ENCODE data around the gene ST6GALNAC2.

DNA sequence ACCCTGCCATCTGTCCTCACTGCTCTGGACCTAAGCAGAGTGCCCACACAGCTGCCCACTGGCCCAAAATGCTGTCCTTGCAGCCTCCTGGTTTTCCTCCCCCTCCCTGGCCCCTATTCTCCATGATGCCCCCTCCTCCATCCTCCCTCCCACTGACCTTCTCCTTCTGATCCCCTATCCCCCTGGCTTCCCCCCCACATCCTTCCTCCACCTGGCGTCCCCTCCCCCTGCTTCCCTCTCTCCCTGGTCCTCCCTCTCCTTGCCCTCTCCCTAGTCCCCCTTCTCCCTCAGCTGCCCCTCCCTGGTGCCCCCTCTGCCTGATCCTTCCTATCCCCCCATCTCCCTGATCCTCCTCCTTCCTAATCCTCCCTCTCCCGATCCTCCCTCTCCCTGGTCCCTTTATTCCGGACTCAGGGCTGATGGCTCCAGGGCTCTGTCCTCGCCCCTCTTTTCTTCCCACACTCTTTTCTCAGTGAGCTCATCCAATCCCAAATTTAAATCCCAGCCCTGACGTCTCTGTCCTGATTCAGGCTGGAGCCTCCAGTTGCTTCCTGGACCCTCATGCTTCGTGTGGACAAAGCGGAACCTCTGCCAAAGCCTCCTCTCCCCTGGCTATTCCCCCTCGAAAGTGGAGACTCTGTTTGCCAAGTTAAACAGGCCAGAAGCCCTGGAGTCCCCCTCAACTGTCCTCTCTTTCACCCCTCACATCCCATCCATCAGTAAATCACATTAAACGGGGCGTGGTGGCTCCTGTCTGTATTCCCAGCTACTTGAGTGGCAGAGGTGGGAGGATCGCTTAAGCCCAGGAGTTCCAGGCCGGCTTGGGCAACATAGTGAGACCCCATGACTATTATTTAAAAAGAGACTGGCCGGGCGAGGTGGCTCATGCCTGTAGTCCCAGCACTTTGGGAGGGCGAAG, 66.4 kb downstream of the ST6GALNAC2 start:
- TF ChIP-seq, protein P1, sequence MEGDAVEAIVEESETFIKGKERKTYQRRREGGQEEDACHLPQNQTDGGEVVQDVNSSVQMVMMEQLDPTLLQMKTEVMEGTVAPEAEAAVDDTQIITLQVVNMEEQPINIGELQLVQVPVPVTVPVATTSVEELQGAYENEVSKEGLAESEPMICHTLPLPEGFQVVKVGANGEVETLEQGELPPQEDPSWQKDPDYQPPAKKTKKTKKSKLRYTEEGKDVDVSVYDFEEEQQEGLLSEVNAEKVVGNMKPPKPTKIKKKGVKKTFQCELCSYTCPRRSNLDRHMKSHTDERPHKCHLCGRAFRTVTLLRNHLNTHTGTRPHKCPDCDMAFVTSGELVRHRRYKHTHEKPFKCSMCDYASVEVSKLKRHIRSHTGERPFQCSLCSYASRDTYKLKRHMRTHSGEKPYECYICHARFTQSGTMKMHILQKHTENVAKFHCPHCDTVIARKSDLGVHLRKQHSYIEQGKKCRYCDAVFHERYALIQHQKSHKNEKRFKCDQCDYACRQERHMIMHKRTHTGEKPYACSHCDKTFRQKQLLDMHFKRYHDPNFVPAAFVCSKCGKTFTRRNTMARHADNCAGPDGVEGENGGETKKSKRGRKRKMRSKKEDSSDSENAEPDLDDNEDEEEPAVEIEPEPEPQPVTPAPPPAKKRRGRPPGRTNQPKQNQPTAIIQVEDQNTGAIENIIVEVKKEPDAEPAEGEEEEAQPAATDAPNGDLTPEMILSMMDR (optimal IDR thresholded peaks at IDR 0.05 in 1 of 3, IDR thresholded peaks at IDR 0.05 in 1 of 3, conservative IDR thresholded peaks at IDR 0.05 in 1 of 3; ENCODE audit: extremely low read depth in 1 of 3, insufficient read depth in 2 of 3, low read length in 3 of 3): no peak
- TF ChIP-seq EZH2 (IDR thresholded peaks at IDR 0.05; ENCODE audit: low read length): no peak
